AG10803 (cell line): Measurements from ENCODE around the gene LYPD6.
A peak's percentile ranks its signal among the peaks of the same experiment; 100 is the strongest.
"Not testable (repeated sequence)": the region's sequence is repeated elsewhere in the genome, so short reads cannot be mapped to it uniquely, and the experiment has no call there.

Experiments used
- DNase-seq: peaks from one replicate; pipeline ENCODE4 v3.0.0; 2010; ENCODE audit warnings: low read depth
- H3K4me3 ChIP-seq: 2 replicates; pipeline ENCODE4 v1.5.1; 2011; ENCODE audit warnings: mild to moderate bottlenecking, low read length, control low read depth
- CTCF ChIP-seq: conservative IDR thresholded peaks from 2 replicates; pipeline ENCODE4 v1.5.1; 2011; ENCODE audit warnings: mild to moderate bottlenecking, low read length, control low read depth, inconsistent platforms

LYPD6 gene

GRCh38 chr2:149312039-149312438 lies 18.3 kb upstream of the LYPD6 start:
- no peak for TF ChIP-seq CTCF
- no peak for DNase-seq
- H3K4me3 ChIP-seq, result no peak overlapping the region

- peak; percentile 81 for TF ChIP-seq CTCF
- peak; percentile 20 for DNase-seq
- no peak overlapping the region for H3K4me3 ChIP-seq
Measured at GRCh38 chr2:149313512-149313972, 16.8 kb upstream of the LYPD6 start.

GRCh38 chr2:149314687-149315086 lies 15.7 kb upstream of the LYPD6 start:
- no peak overlapping the region for H3K4me3 ChIP-seq
- DNase-seq, result no peak
- TF ChIP-seq CTCF, result no peak

GRCh38 chr2:149315461-149315860 lies 14.9 kb upstream of the LYPD6 start:
- no peak for TF ChIP-seq CTCF
- H3K4me3 ChIP-seq, result no peak overlapping the region
- no peak for DNase-seq

GRCh38 chr2:149318566-149318965 lies 11.8 kb upstream of the LYPD6 start:
- not testable (repeated sequence) for H3K4me3 ChIP-seq, DNase-seq

- no peak for TF ChIP-seq CTCF
- DNase-seq, result no peak
- no peak overlapping the region for H3K4me3 ChIP-seq
Measured at GRCh38 chr2:149320362-149320761, 10.0 kb upstream of the LYPD6 start.

- no peak for DNase-seq
- H3K4me3 ChIP-seq, result no peak overlapping the region
- peak; percentile 43 for TF ChIP-seq CTCF
Measured at GRCh38 chr2:149329068-149329467, 1.3 kb upstream of the LYPD6 start.
